HepG2 (cell line): ENCODE measurements around the gene MRPL34. TPM values are rescaled to one million over a fixed set of nuclear protein-coding genes. Genes with fewer than 3 reads are reported as not detected.

Experiments
- CBX1 ChIP-seq: IDR thresholded peaks from one replicate; pipeline ENCODE4 v1.6.1; 2016; ENCODE audit warnings: antibody characterized with exemption, low read depth
- DR1 ChIP-seq: sonication (generic); formaldehyde crosslinking; IDR thresholded peaks from 2 replicates; pipeline ENCODE4 v1.8.0; 2021; ENCODE audit warnings: mild to moderate bottlenecking, missing genetic modification reagents, inconsistent platforms
- EZH2 ChIP-seq: conservative IDR thresholded peaks from 2 replicates; pipeline ENCODE4 v1.6.1; 2012; ENCODE audit warnings: mild to moderate bottlenecking, low read depth, low read length, moderate library complexity
- HDAC2 ChIP-seq: sonication (generic); formaldehyde crosslinking; IDR thresholded peaks from 2 replicates; pipeline ENCODE4 v1.4.0; 2020; ENCODE audit warnings: missing genetic modification reagents
- KDM6A ChIP-seq: IDR thresholded peaks from 2 replicates; pipeline ENCODE4 v1.6.1; 2016; ENCODE audit warnings: low read depth
- REPIN1 ChIP-seq: sonication (generic); formaldehyde crosslinking; IDR thresholded peaks from 2 replicates; pipeline ENCODE4 v1.8.0; 2022; ENCODE audit warnings: missing genetic modification reagents, low read depth, mild to moderate bottlenecking, borderline replicate concordance
- RFXANK ChIP-seq: IDR thresholded peaks from 2 replicates; pipeline ENCODE4 v1.6.1; 2016
- SMARCE1 ChIP-seq: fragments of 450-650 bp; IDR thresholded peaks from 2 replicates; pipeline ENCODE4 v1.6.1; 2017; ENCODE audit warnings: borderline replicate concordance
- SMC3 ChIP-seq: IDR thresholded peaks from 2 replicates; pipeline ENCODE4 v1.6.1; 2011; ENCODE audit warnings: low read length, improper control_type of control experiment
- SOX13 ChIP-seq, 3 experiments: fragments of 450-650 bp in 1 of 3; sonication (generic) in 1 of 3; formaldehyde crosslinking in 1 of 3; IDR thresholded peaks in 2 of 3; conservative IDR thresholded peaks in 1 of 3; 2 replicates each; pipeline versions ENCODE4 v1.5.0 to v1.6.1; 2016 to 2020; ENCODE audit warnings: antibody characterized with exemption in 1 of 3, mild to moderate bottlenecking in 1 of 3, missing compliant biosample characterization in 1 of 3, missing genetic modification reagents in 1 of 3, moderate library complexity in 1 of 3
- SRSF4 ChIP-seq: fragments of 200-400 bp; formaldehyde crosslinking; IDR thresholded peaks from one replicate; pipeline ENCODE4 v1.6.1; 2018; ENCODE audit warnings: mild to moderate bottlenecking, low read depth, low read length, moderate library complexity; ENCODE audit not compliant: poor library complexity, severe bottlenecking
- ZBTB7A ChIP-seq: sonication (generic); formaldehyde crosslinking; IDR thresholded peaks from 2 replicates; pipeline ENCODE4 v1.8.0; 2022; ENCODE audit warnings: mild to moderate bottlenecking, missing genetic modification reagents
- ZFP82 ChIP-seq: sonication (generic); formaldehyde crosslinking; IDR thresholded peaks from 2 replicates; pipeline ENCODE4 v1.5.1; 2020; ENCODE audit warnings: mild to moderate bottlenecking, missing genetic modification reagents, borderline replicate concordance
- ZNF124 ChIP-seq: sonication (generic); formaldehyde crosslinking; IDR thresholded peaks from 2 replicates; pipeline ENCODE4 v1.4.0; 2020; ENCODE audit warnings: missing genetic modification reagents
- ZNF20 ChIP-seq: sonication (generic); formaldehyde crosslinking; IDR thresholded peaks from 2 replicates; pipeline ENCODE4 v1.4.0; 2020; ENCODE audit warnings: mild to moderate bottlenecking, moderate library complexity, missing genetic modification reagents
- ZNF562 ChIP-seq: sonication (generic); formaldehyde crosslinking; IDR thresholded peaks from 2 replicates; pipeline ENCODE4 v1.8.0; 2022; ENCODE audit warnings: missing genetic modification reagents, borderline replicate concordance
- ZNF644 ChIP-seq: IDR thresholded peaks from 2 replicates; pipeline ENCODE4 v1.6.1; 2016; ENCODE audit warnings: low read depth
- polyA plus RNA-seq, 8 experiments: library from polyadenylated mRNA; depleted of rRNA in 3 of 8; stranded (reverse) in 7 of 8; unstranded in 1 of 8; fragments of >200 nt; fragmentation: Illumina TruSeq in 4 of 8; extraction: Trizol in 4 of 8; gene quantifications; 2 replicates each; pipeline versions ENCODE4 v1.2.1 to v1.2.3, GENCODE V29; 2011 to 2016; ENCODE audit warnings: low read depth in 4 of 8, missing spikeins in 1 of 8, mixed read lengths in 1 of 8; ENCODE audit not compliant: insufficient read depth in 1 of 8
- total RNA-seq, 5 experiments: library from RNA; depleted of rRNA; stranded (reverse); fragments of >200 nt; fragmentation: Illumina TruSeq; extraction: Trizol; gene quantifications; 2 replicates each; pipeline ENCODE4 v1.2.3, GENCODE V29; 2016; ENCODE audit warnings: low read depth in 1 of 5
- TF ChIP-seq, protein P1 (sequence below): IDR thresholded peaks from 2 replicates; pipeline ENCODE4 v1.6.1; 2016; ENCODE audit warnings: mild to moderate bottlenecking
- TF ChIP-seq, protein P2 (sequence below): sonication (generic); formaldehyde crosslinking; conservative IDR thresholded peaks from 2 replicates; pipeline ENCODE4 v1.4.0; 2020; ENCODE audit warnings: missing genetic modification reagents
- TF ChIP-seq, protein P3 (sequence below): sonication (generic); formaldehyde crosslinking; IDR thresholded peaks from 2 replicates; pipeline ENCODE4 v1.9.0; 2022; ENCODE audit warnings: low read depth, missing genetic modification reagents

The MRPL34 gene
- total and polyA plus RNA-seq, 2 of the 13 experiments (the other 11 are each of a cell fraction or from before 2014, with no cell fraction given), result 74.0 to 77.3 TPM

DNA sequence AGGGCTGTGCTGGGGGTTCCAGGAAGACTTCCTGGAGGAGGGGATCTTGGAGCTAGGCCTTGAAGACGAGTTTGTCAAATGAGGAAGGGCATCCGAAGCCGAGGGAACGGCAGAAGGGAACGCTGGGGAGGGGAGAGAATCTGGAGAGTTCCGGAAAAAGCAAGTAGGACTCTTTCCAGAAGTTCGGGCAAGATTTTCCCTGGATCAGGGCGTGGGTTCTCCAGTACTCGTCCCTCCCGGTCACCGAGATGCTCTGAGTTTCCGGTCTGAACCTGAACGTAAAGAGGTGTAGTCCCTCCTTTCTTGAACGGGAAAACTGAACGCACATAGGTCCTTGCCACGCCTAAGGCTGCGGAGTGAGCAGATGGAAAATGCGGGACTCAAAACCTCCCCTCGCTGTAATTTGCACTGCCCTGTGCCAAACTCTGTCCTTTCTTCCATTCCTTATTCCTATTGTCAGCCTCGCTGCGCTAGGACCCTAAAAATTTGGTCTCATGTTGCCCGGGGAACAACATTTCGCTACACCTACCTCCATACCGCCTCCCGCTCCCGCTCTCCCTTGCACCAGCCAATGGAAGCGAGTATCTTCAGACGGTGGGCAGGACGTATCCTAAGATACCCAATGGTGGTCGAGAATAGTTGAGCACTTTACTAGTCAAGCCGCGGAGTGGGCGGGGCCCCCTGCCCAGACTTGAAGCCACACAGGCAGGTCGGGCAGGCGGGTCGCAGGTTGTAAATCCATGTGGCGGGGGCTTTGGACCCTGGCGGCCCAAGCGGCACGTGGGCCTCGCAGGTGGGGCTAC lies 31.4 kb downstream of the MRPL34 start, which contains the start of gene GTPBP3 (continued):
- TF ChIP-seq, protein P1, sequence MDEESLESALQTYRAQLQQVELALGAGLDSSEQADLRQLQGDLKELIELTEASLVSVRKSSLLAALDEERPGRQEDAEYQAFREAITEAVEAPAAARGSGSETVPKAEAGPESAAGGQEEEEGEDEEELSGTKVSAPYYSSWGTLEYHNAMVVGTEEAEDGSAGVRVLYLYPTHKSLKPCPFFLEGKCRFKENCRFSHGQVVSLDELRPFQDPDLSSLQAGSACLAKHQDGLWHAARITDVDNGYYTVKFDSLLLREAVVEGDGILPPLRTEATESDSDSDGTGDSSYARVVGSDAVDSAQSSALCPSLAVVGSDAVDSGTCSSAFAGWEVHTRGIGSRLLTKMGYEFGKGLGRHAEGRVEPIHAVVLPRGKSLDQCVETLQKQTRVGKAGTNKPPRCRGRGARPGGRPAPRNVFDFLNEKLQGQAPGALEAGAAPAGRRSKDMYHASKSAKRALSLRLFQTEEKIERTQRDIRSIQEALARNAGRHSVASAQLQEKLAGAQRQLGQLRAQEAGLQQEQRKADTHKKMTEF (CRISPR knock-in tag), result peak; percentile 40; the same call in 1 of the 2 replicates
- TF ChIP-seq SRSF4 (no peak), CBX1 (peak; percentile 83), SMC3 (no peak), ZNF562 (CRISPR knock-in tag) (no peak), SOX13 (IDR thresholded peaks at IDR 0.05) (no peak), SOX13 (CRISPR knock-in tag; conservative IDR thresholded peaks at IDR 0.05 in 1 of 2, IDR thresholded peaks at IDR 0.05 in 1 of 2) (peak in 1 of 2 experiments; percentile 40; a peak in 1 of 4 replicates), ZFP82 (CRISPR knock-in tag) (no peak), SMARCE1 (no peak), EZH2 (no peak), KDM6A (CRISPR knock-in tag) (no peak), ZNF644 (CRISPR knock-in tag) (no peak), ZNF124 (CRISPR knock-in tag) (no peak; the same call in 1 of the 2 replicates), ZNF20 (no peak), REPIN1 (CRISPR knock-in tag) (peak; percentile 91), ZBTB7A (peak; percentile 67; the same call in 1 of the 2 replicates), DR1 (CRISPR knock-in tag) (peak; percentile 89), HDAC2 (CRISPR knock-in tag) (peak; percentile 59; the same call in 1 of the 2 replicates), RFXANK (CRISPR knock-in tag) (no peak)
- TF ChIP-seq, protein P2, sequence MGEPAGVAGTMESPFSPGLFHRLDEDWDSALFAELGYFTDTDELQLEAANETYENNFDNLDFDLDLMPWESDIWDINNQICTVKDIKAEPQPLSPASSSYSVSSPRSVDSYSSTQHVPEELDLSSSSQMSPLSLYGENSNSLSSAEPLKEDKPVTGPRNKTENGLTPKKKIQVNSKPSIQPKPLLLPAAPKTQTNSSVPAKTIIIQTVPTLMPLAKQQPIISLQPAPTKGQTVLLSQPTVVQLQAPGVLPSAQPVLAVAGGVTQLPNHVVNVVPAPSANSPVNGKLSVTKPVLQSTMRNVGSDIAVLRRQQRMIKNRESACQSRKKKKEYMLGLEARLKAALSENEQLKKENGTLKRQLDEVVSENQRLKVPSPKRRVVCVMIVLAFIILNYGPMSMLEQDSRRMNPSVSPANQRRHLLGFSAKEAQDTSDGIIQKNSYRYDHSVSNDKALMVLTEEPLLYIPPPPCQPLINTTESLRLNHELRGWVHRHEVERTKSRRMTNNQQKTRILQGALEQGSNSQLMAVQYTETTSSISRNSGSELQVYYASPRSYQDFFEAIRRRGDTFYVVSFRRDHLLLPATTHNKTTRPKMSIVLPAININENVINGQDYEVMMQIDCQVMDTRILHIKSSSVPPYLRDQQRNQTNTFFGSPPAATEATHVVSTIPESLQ (CRISPR knock-in tag), result no peak
- TF ChIP-seq, protein P3, sequence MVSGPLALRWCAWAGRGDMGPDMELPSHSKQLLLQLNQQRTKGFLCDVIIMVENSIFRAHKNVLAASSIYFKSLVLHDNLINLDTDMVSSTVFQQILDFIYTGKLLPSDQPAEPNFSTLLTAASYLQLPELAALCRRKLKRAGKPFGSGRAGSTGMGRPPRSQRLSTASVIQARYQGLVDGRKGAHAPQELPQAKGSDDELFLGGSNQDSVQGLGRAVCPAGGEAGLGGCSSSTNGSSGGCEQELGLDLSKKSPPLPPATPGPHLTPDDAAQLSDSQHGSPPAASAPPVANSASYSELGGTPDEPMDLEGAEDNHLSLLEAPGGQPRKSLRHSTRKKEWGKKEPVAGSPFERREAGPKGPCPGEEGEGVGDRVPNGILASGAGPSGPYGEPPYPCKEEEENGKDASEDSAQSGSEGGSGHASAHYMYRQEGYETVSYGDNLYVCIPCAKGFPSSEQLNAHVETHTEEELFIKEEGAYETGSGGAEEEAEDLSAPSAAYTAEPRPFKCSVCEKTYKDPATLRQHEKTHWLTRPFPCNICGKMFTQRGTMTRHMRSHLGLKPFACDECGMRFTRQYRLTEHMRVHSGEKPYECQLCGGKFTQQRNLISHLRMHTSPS (CRISPR knock-in tag), result no peak
